ENCODE data around the gene RNF17.

Gene RNF17

GRCh38 chr13:24870380-24870760 lies 106.4 kb downstream of the RNF17 start:
- TF ChIP-seq CTCF (IDR thresholded peaks at IDR 0.05; ENCODE audit: borderline replicate concordance, insufficient read depth, low read depth, low read length): no peak
- no peak overlapping the region for H3K4me3 ChIP-seq (ENCODE audit: low read depth, low read length)

GRCh38 chr13:24875566-24875965 lies 111.6 kb downstream of the RNF17 start:
- no peak for TF ChIP-seq CTCF (IDR thresholded peaks at IDR 0.05; ENCODE audit: borderline replicate concordance, insufficient read depth, low read depth, low read length)

GRCh38 chr13:24877531-24877930 lies 113.6 kb downstream of the RNF17 start:
- H3K4me3 ChIP-seq (ENCODE audit: low read depth, low read length): no peak overlapping the region
- no peak for TF ChIP-seq CTCF (IDR thresholded peaks at IDR 0.05; ENCODE audit: borderline replicate concordance, insufficient read depth, low read depth, low read length)

More at GRCh38 chr13:24875566-24875965, 111.6 kb downstream of the RNF17 start:
- no peak overlapping the region for H3K4me3 ChIP-seq (ENCODE audit: low read depth, low read length)

GRCh38 chr13:24878340-24878739 lies 114.4 kb downstream of the RNF17 start:
- TF ChIP-seq CTCF (IDR thresholded peaks at IDR 0.05; ENCODE audit: borderline replicate concordance, insufficient read depth, low read depth, low read length): no peak
- H3K4me3 ChIP-seq (ENCODE audit: low read depth, low read length): no peak overlapping the region

GRCh38 chr13:24882665-24883064 lies 118.7 kb downstream of the RNF17 start:
- H3K4me3 ChIP-seq (ENCODE audit: low read depth, low read length): no peak overlapping the region
- TF ChIP-seq CTCF (IDR thresholded peaks at IDR 0.05; ENCODE audit: borderline replicate concordance, insufficient read depth, low read depth, low read length): no peak

GRCh38 chr13:24887759-24888158 lies 123.8 kb downstream of the RNF17 start:
- no peak for TF ChIP-seq CTCF (IDR thresholded peaks at IDR 0.05; ENCODE audit: borderline replicate concordance, insufficient read depth, low read depth, low read length)

GRCh38 chr13:24888291-24888931 lies 124.4 kb downstream of the RNF17 start:
- no peak overlapping the region for H3K4me3 ChIP-seq (ENCODE audit: low read depth, low read length)
- TF ChIP-seq CTCF (IDR thresholded peaks at IDR 0.05; ENCODE audit: borderline replicate concordance, insufficient read depth, low read depth, low read length): no peak

More at GRCh38 chr13:24887759-24888158, 123.8 kb downstream of the RNF17 start:
- no peak overlapping the region for H3K4me3 ChIP-seq (ENCODE audit: low read depth, low read length)
